ENCODE results near the gene BBS1. TPM values are rescaled to one million over a fixed set of nuclear protein-coding genes. Genes with fewer than 3 reads are reported as not detected.

Gene BBS1
- total and polyA plus RNA-seq, 2 donors (not counting 3 experiments of a cell fraction or from before 2014, with no cell fraction given) = 29.2 to 32.9 TPM

DNA sequence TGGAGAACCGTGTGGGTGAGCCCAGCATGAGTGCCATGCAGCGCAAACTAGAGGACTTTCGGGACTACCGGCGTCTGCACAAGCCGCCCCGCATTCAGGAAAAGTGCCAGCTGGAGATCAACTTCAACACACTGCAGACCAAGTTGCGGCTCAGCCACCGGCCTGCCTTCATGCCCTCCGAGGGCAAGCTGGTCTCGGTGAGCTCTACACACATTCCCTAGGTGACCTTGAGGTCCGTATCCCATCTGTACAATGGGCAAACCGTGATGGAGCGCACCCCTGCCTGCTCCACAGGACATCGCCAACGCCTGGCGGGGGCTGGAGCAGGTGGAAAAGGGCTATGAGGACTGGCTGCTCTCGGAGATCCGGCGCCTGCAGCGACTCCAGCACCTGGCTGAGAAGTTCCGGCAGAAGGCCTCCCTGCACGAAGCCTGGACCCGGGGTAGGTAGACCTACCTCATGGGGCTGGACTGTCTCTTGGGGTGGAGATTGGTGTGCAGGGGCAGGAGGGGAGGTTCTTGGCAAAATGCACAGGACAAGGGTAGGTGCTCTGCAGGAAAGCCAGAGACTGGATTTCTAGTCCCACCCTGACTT, 47.4 kb downstream of the BBS1 start:
- dilution Hi-C loops (cut with MboI; ENCODE audit: extremely low pct_ligation_motif_present, low sequenced_read_pairs) = no loop called here

More for the DNA sequence above, 47.4 kb downstream of the BBS1 start:
- H3K9me3 ChIP-seq (replicated peaks; ENCODE audit: control insufficient read depth, insufficient read depth, low read length) = no peaks in the 10 kb centered on the region
- DNase-seq (ENCODE audit: low read depth, low spot score) (no peak), FAIRE-seq (no peak)
- H3K9ac ChIP-seq (replicated peaks; ENCODE audit: extremely low read depth, insufficient read depth, low read length) = no peak overlapping the region
- H3K9me1 ChIP-seq (replicated peaks; ENCODE audit: control insufficient read depth, extremely low read depth, insufficient read depth, low read length) = no peaks in the 10 kb centered on the region
- intact Hi-C loops (cut with micrococcal nuclease) = no loop called here
- no peaks in the 10 kb centered on the region for H3K36me3 ChIP-seq (ENCODE audit: control insufficient read depth in 2 of 2, extremely low read depth in 1 of 2, insufficient read depth in 2 of 2, low read length in 2 of 2)
- ChIA-PET POLR2A (no interaction called here), CTCF (no interaction called here)
- H3K4me3 ChIP-seq (replicated peaks in 1 of 3; ENCODE audit: insufficient read depth in 1 of 3, low read depth in 1 of 3, low read length in 3 of 3) = no peak overlapping the region
- no peak overlapping the region for H3K27ac ChIP-seq (ENCODE audit: insufficient read depth, low read depth, low read length)
- TF ChIP-seq FOS (IDR thresholded peaks at IDR 0.05; ENCODE audit: borderline replicate concordance, insufficient read depth, low read length) = no peak
- TF ChIP-seq, protein P1, sequence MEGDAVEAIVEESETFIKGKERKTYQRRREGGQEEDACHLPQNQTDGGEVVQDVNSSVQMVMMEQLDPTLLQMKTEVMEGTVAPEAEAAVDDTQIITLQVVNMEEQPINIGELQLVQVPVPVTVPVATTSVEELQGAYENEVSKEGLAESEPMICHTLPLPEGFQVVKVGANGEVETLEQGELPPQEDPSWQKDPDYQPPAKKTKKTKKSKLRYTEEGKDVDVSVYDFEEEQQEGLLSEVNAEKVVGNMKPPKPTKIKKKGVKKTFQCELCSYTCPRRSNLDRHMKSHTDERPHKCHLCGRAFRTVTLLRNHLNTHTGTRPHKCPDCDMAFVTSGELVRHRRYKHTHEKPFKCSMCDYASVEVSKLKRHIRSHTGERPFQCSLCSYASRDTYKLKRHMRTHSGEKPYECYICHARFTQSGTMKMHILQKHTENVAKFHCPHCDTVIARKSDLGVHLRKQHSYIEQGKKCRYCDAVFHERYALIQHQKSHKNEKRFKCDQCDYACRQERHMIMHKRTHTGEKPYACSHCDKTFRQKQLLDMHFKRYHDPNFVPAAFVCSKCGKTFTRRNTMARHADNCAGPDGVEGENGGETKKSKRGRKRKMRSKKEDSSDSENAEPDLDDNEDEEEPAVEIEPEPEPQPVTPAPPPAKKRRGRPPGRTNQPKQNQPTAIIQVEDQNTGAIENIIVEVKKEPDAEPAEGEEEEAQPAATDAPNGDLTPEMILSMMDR (IDR thresholded peaks at IDR 0.05; ENCODE audit: extremely low read depth in 1 of 2, insufficient read depth in 1 of 2, low read depth in 1 of 2, low read length in 2 of 2) = no peak
- no peak for TF ChIP-seq EZH2 (IDR thresholded peaks at IDR 0.05; ENCODE audit: borderline replicate concordance, low read depth, low read length, severe bottlenecking)
- TF ChIP-seq, protein P2, sequence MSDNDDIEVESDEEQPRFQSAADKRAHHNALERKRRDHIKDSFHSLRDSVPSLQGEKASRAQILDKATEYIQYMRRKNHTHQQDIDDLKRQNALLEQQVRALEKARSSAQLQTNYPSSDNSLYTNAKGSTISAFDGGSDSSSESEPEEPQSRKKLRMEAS (IDR thresholded peaks at IDR 0.05; ENCODE audit: insufficient read depth, insufficient read length) = no peak
- TF ChIP-seq JUN (IDR thresholded peaks at IDR 0.05; ENCODE audit: borderline replicate concordance, insufficient read depth, insufficient read length, low read depth) = no peak
- TF ChIP-seq GATA2 (IDR thresholded peaks at IDR 0.05; ENCODE audit: insufficient read depth, insufficient read length, low read depth, low read length) = no peak
- TF ChIP-seq POLR2A (IDR thresholded peaks at IDR 0.05; ENCODE audit: low read depth, low read length) = no peak
- no peak for TF ChIP-seq MYC (IDR thresholded peaks at IDR 0.05; ENCODE audit: low read depth, low read length)
- TF ChIP-seq POLR2AphosphoS5 (IDR thresholded peaks at IDR 0.05; ENCODE audit: insufficient read depth, low read depth, low read length) = no peak
- no peaks in the 10 kb centered on the region for H3K79me2 ChIP-seq (ENCODE audit: control insufficient read depth, insufficient read depth, low read length)
- H3K4me1 ChIP-seq (ENCODE audit: control insufficient read depth, extremely low read depth, insufficient read depth, low read length) = no peaks in the 10 kb centered on the region
- BruUV-seq (replicated peaks) = no TSS peak
- H2AFZ ChIP-seq (ENCODE audit: low read depth, low read length) = no peak overlapping the region
- no peaks in the 10 kb centered on the region for H4K20me1 ChIP-seq (replicated peaks; ENCODE audit: control insufficient read depth, extremely low read depth, insufficient read depth, low read length)
- peaks cover 5 to 6% of the 10 kb centered on the region in 2 experiments for H3K27me3 ChIP-seq (ENCODE audit: control insufficient read depth in 2 of 2, insufficient read depth in 2 of 2, low read length in 2 of 2)
- no peak overlapping the region for H3K4me2 ChIP-seq (ENCODE audit: insufficient read depth, low read length)

All from endothelial cell of umbilical vein (primary cell).